SK-N-MC (cell line): ENCODE results near the gene H6PD.

Source experiments
- EZH2 ChIP-seq: fragments of 200-600 bp; sonication (generic); IDR thresholded peaks from one replicate; pipeline ENCODE4 v1.6.1; 2017; ENCODE audit warnings: antibody characterized with exemption
- POLR2AphosphoS5 ChIP-seq: IDR thresholded peaks from 2 replicates; pipeline ENCODE4 v1.6.1; 2012; ENCODE audit warnings: mild to moderate bottlenecking, low read depth, low read length, borderline replicate concordance

DNA sequence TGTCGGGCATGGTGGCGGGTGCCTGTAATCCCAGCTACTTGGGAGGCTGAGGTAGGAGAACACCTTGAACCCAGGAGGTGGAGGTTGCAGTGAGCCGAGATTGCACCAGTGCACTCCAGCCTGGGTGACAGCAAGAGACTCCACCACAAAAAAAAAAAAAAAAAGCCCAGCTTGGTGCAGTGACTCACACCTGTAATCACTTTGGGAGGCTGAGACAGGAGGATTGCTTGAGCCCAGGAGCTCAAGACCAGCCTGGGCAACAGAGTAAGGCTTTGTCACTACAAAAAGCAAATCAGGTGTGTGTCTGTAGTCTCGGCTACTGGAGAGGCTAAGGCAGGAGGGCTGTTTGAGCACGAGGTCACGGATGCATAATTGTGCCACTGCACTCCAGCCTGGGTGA is 5.0 kb upstream of the H6PD start:
- TF ChIP-seq EZH2 = no peak
- no peak for TF ChIP-seq POLR2AphosphoS5
